Activated T-helper 17 cell treated with anti-CD3 and anti-CD28 coated beads, Interleukin-2, amount 50 U/mL, for 72 hours (primary cell): ENCODE data around the gene MAP2K2. TPM values are rescaled to one million over a fixed set of nuclear protein-coding genes. Genes with fewer than 3 reads are reported as not detected.
A peak's percentile ranks its signal among the peaks of the same experiment; 100 is the strongest.

ENCODE experiments used
- ATAC-seq: fragments of 150-1000 bp; cut with Tn5 transposase; replicated peaks from 2 replicates; pipeline ENCODE4 v1.10.0; 2021; ENCODE audit warnings: mild to moderate bottlenecking, moderate library complexity
- H3K27ac Mint-ChIP-seq: one replicate; pipeline ENCODE4 v1.8.0; 2022; ENCODE audit warnings: mixed read lengths
- H3K27me3 Mint-ChIP-seq: one replicate; pipeline ENCODE4 v1.8.0; 2022; ENCODE audit warnings: mixed read lengths
- H3K36me3 Mint-ChIP-seq: one replicate; pipeline ENCODE4 v1.8.0; 2022; ENCODE audit warnings: low read depth, mild to moderate bottlenecking, mixed read lengths
- H3K4me1 Mint-ChIP-seq: one replicate; pipeline ENCODE4 v1.8.0; 2022; ENCODE audit warnings: mixed read lengths
- H3K4me3 Mint-ChIP-seq: one replicate; pipeline ENCODE4 v1.8.0; 2022; ENCODE audit warnings: mild to moderate bottlenecking, mixed read lengths
- H3K9me3 Mint-ChIP-seq: one replicate; pipeline ENCODE4 v1.8.0; 2022; ENCODE audit warnings: mixed read lengths
- total RNA-seq, 2 donors: library from RNA; stranded (reverse); gene quantifications; one replicate each; pipeline ENCODE4 v1.2.3, GENCODE V29; 2022

The MAP2K2 gene
- total RNA-seq, 2 donors from 2014 or later: 143 to 155 TPM

- Mint-ChIP-seq H3K36me3 (peaks cover 40% of the 10 kb centered on the region), H3K27me3 (no peaks in the 10 kb centered on the region), H3K4me3 (no peak overlapping the region), H3K27ac (no peak overlapping the region), H3K9me3 (no peaks in the 10 kb centered on the region), H3K4me1 (no peaks in the 10 kb centered on the region)
- no peak for ATAC-seq
These were observed 26.4 kb downstream of the MAP2K2 start for GRCh38 chr19:4097501-4097900.

GRCh38 chr19:4096049-4096892 is 27.7 kb downstream of the MAP2K2 start:
- peaks cover 40% of the 10 kb centered on the region for H3K36me3 Mint-ChIP-seq
- no peaks in the 10 kb centered on the region for H3K9me3 Mint-ChIP-seq
- H3K27ac Mint-ChIP-seq: no peak overlapping the region
- ATAC-seq: no peak
- no peaks in the 10 kb centered on the region for H3K27me3 Mint-ChIP-seq
- H3K4me1 Mint-ChIP-seq: no peaks in the 10 kb centered on the region
- H3K4me3 Mint-ChIP-seq: no peak overlapping the region

GRCh38 chr19:4095488-4095844 is 28.5 kb downstream of the MAP2K2 start:
- no peaks in the 10 kb centered on the region for H3K4me1 Mint-ChIP-seq
- H3K9me3 Mint-ChIP-seq: no peaks in the 10 kb centered on the region

GRCh38 chr19:4094761-4095487 is 29.0 kb downstream of the MAP2K2 start:
- H3K27ac Mint-ChIP-seq: no peak overlapping the region
- no peak for ATAC-seq

More at GRCh38 chr19:4095488-4095844, 28.5 kb downstream of the MAP2K2 start:
- peaks cover 33% of the 10 kb centered on the region for H3K36me3 Mint-ChIP-seq
- H3K4me3 Mint-ChIP-seq: no peak overlapping the region
- no peaks in the 10 kb centered on the region for H3K27me3 Mint-ChIP-seq
- no peak for ATAC-seq
- no peak overlapping the region for H3K27ac Mint-ChIP-seq

GRCh38 chr19:4094291-4094690 is 29.6 kb downstream of the MAP2K2 start:
- peaks cover 33% of the 10 kb centered on the region for H3K36me3 Mint-ChIP-seq
- no peak overlapping the region for H3K27ac Mint-ChIP-seq
- no peak overlapping the region for H3K4me3 Mint-ChIP-seq
- H3K27me3 Mint-ChIP-seq: no peaks in the 10 kb centered on the region
- no peaks in the 10 kb centered on the region for H3K4me1 Mint-ChIP-seq
- no peaks in the 10 kb centered on the region for H3K9me3 Mint-ChIP-seq
- ATAC-seq: no peak

More at GRCh38 chr19:4094761-4095487, 29.0 kb downstream of the MAP2K2 start:
- H3K27me3 Mint-ChIP-seq: no peaks in the 10 kb centered on the region
- H3K9me3 Mint-ChIP-seq: no peaks in the 10 kb centered on the region
- H3K4me1 Mint-ChIP-seq: no peaks in the 10 kb centered on the region
- H3K4me3 Mint-ChIP-seq: no peak overlapping the region
- peaks cover 33% of the 10 kb centered on the region for H3K36me3 Mint-ChIP-seq

- no peak for ATAC-seq
- peak overlapping the region; percentile 68 for H3K27ac Mint-ChIP-seq
- no peaks in the 10 kb centered on the region for H3K9me3 Mint-ChIP-seq
- H3K4me3 Mint-ChIP-seq: no peak overlapping the region
- peaks cover 38% of the 10 kb centered on the region for H3K36me3 Mint-ChIP-seq
- H3K27me3 Mint-ChIP-seq: no peaks in the 10 kb centered on the region
- H3K4me1 Mint-ChIP-seq: no peaks in the 10 kb centered on the region
These were observed 30.2 kb downstream of the MAP2K2 start for GRCh38 chr19:4093643-4094175.

GRCh38 chr19:4090356-4091220 is 33.3 kb downstream of the MAP2K2 start:
- Mint-ChIP-seq H3K4me3 (peak overlapping the region; percentile 90), H3K4me1 (no peaks in the 10 kb centered on the region), H3K36me3 (peaks cover 32% of the 10 kb centered on the region)

GRCh38 chr19:4089946-4090345 is 34.0 kb downstream of the MAP2K2 start:
- peak overlapping the region; percentile 90 for H3K4me3 Mint-ChIP-seq
- H3K9me3 Mint-ChIP-seq: no peaks in the 10 kb centered on the region
- ATAC-seq: no peak
- no peaks in the 10 kb centered on the region for H3K4me1 Mint-ChIP-seq
- H3K27ac Mint-ChIP-seq: peak overlapping the region; percentile 93
- H3K27me3 Mint-ChIP-seq: no peaks in the 10 kb centered on the region
- H3K36me3 Mint-ChIP-seq: peaks cover 32% of the 10 kb centered on the region

More at GRCh38 chr19:4090356-4091220, 33.3 kb downstream of the MAP2K2 start:
- Mint-ChIP-seq H3K27ac (peak overlapping the region; percentile 93), H3K9me3 (no peaks in the 10 kb centered on the region), H3K27me3 (no peaks in the 10 kb centered on the region)
- no peak for ATAC-seq

- H3K4me1 Mint-ChIP-seq: no peaks in the 10 kb centered on the region
- ATAC-seq: peak; percentile 92
- no peaks in the 10 kb centered on the region for H3K27me3 Mint-ChIP-seq
- peak overlapping the region; percentile 93 for H3K27ac Mint-ChIP-seq
- peak overlapping the region; percentile 90 for H3K4me3 Mint-ChIP-seq
- peaks cover 32% of the 10 kb centered on the region for H3K36me3 Mint-ChIP-seq
- no peaks in the 10 kb centered on the region for H3K9me3 Mint-ChIP-seq
These were observed 34.5 kb downstream of the MAP2K2 start for GRCh38 chr19:4089400-4089908.

GRCh38 chr19:4088975-4089374 is 34.9 kb downstream of the MAP2K2 start:
- no peaks in the 10 kb centered on the region for H3K27me3 Mint-ChIP-seq
- H3K4me3 Mint-ChIP-seq: peak overlapping the region; percentile 90
- peaks cover 32% of the 10 kb centered on the region for H3K36me3 Mint-ChIP-seq
- no peaks in the 10 kb centered on the region for H3K9me3 Mint-ChIP-seq
- ATAC-seq: peak; percentile 62
- H3K27ac Mint-ChIP-seq: peak overlapping the region; percentile 93
- H3K4me1 Mint-ChIP-seq: no peaks in the 10 kb centered on the region

- Mint-ChIP-seq H3K4me3 (peak overlapping the region; percentile 90), H3K9me3 (no peaks in the 10 kb centered on the region), H3K27me3 (no peaks in the 10 kb centered on the region), H3K4me1 (no peaks in the 10 kb centered on the region), H3K27ac (peak overlapping the region; percentile 93), H3K36me3 (peaks cover 23% of the 10 kb centered on the region)
- ATAC-seq: no peak
These were observed 35.9 kb downstream of the MAP2K2 start for GRCh38 chr19:4087787-4088679.

GRCh38 chr19:4086411-4086867 is 37.5 kb downstream of the MAP2K2 start:
- Mint-ChIP-seq H3K9me3 (no peaks in the 10 kb centered on the region), H3K4me3 (no peak overlapping the region)

GRCh38 chr19:4084547-4084877 is 39.4 kb downstream of the MAP2K2 start:
- Mint-ChIP-seq H3K27ac (peak overlapping the region; percentile 58), H3K4me1 (no peaks in the 10 kb centered on the region), H3K27me3 (no peaks in the 10 kb centered on the region), H3K36me3 (peaks cover 11% of the 10 kb centered on the region), H3K4me3 (peak overlapping the region; percentile 52), H3K9me3 (no peaks in the 10 kb centered on the region)
- no peak for ATAC-seq

More at GRCh38 chr19:4086411-4086867, 37.5 kb downstream of the MAP2K2 start:
- Mint-ChIP-seq H3K4me1 (no peaks in the 10 kb centered on the region), H3K27ac (peak overlapping the region; percentile 52), H3K27me3 (no peaks in the 10 kb centered on the region), H3K36me3 (peaks cover 19% of the 10 kb centered on the region)
- ATAC-seq: no peak
